Ovary (tissue), 3 donors: ENCODE results near the gene WFIKKN1.

Experiments
- CTCF ChIP-seq, 3 donors: fragments of 450-650 bp in 2 of 3; fragments of 200-600 bp in 1 of 3; IDR thresholded peaks; one replicate each; pipeline versions ENCODE4 v1.5.1 to v1.8.0; 2016 to 2022; ENCODE audit warnings: antibody characterized with exemption in 3 of 3, mild to moderate bottlenecking in 1 of 3
- EP300 ChIP-seq: sonication (generic); formaldehyde crosslinking; IDR thresholded peaks from one replicate; pipeline ENCODE4 v1.6.1; 2017; ENCODE audit warnings: antibody characterized with exemption
- donor health status: DM: no; HTN: no; CAD: no.

- no peak for TF ChIP-seq CTCF (IDR thresholded peaks at IDR 0.05)
- no peak for TF ChIP-seq EP300
Measured at GRCh38 chr16:660132-660458, 29.3 kb downstream of the WFIKKN1 start.
